Suprapubic skin (tissue), 3 donors: ENCODE results near the gene WFIKKN1.

Experiments used
- CTCF ChIP-seq, 2 donors: fragments of 200-600 bp in 1 of 2; fragments of 450-650 bp in 1 of 2; sonication (generic) in 1 of 2; IDR thresholded peaks; one replicate each; pipeline ENCODE4 v1.5.1; 2016 to 2019; ENCODE audit warnings: antibody characterized with exemption in 2 of 2, mild to moderate bottlenecking in 1 of 2, moderate library complexity in 1 of 2
- EP300 ChIP-seq: sonication (generic); formaldehyde crosslinking; IDR thresholded peaks from one replicate; pipeline ENCODE4 v1.6.1; 2017; ENCODE audit warnings: antibody characterized with exemption
- POLR2A ChIP-seq, 2 donors: fragments of 450-650 bp; IDR thresholded peaks; one replicate each; pipeline ENCODE4 v1.6.1; 2017; ENCODE audit warnings: antibody characterized with exemption in 2 of 2, mild to moderate bottlenecking in 2 of 2, moderate library complexity in 2 of 2

- TF ChIP-seq CTCF (IDR thresholded peaks at IDR 0.05) (no peak), EP300 (no peak), POLR2A (IDR thresholded peaks at IDR 0.05) (no peak)
Observed at GRCh38 chr16:625117-625976, 5.4 kb upstream of the WFIKKN1 start.
